H9 (cell line): Measurements from ENCODE around the gene CHTOP. TPM values are rescaled to one million over a fixed set of nuclear protein-coding genes. Genes with fewer than 3 reads are reported as not detected.

ENCODE experiments used
- DNase-seq: peaks from one replicate; pipeline ENCODE4 v3.0.0-alpha.2; 2017
- H2AFZ ChIP-seq: one replicate; pipeline ENCODE4 v1.6.1; 2013; ENCODE audit warnings: mild to moderate bottlenecking, low read length, control low read depth, moderate library complexity
- H2AK5ac ChIP-seq: 2 replicates; pipeline ENCODE4 v1.6.1; 2013; ENCODE audit warnings: low read length, control low read depth, mixed read lengths; ENCODE audit not compliant: insufficient read length
- H2BK120ac ChIP-seq: one replicate; pipeline ENCODE4 v1.6.1; 2013; ENCODE audit warnings: low read depth, mild to moderate bottlenecking, low read length, control low read depth, inconsistent platforms; ENCODE audit not compliant: poor library complexity, severe bottlenecking
- H2BK12ac ChIP-seq: 2 replicates; pipeline ENCODE4 v1.6.1; 2013; ENCODE audit warnings: low read length, control low read depth, mixed read lengths, low read depth; ENCODE audit not compliant: insufficient read length
- H2BK15ac ChIP-seq: 2 replicates; pipeline ENCODE4 v1.6.1; 2013; ENCODE audit warnings: low read depth, low read length, control low read depth
- H2BK20ac ChIP-seq: one replicate; pipeline ENCODE4 v1.6.1; 2013; ENCODE audit warnings: low read depth, mild to moderate bottlenecking, low read length, control low read depth, inconsistent platforms; ENCODE audit not compliant: poor library complexity, severe bottlenecking
- H2BK5ac ChIP-seq: 2 replicates; pipeline ENCODE4 v1.6.1; 2013; ENCODE audit warnings: low read length, control low read depth, mixed read lengths; ENCODE audit not compliant: insufficient read length
- H3K14ac ChIP-seq: 2 replicates; pipeline ENCODE4 v1.6.1; 2013; ENCODE audit warnings: low read length, control low read depth; ENCODE audit not compliant: insufficient read depth
- H3K18ac ChIP-seq: 2 replicates; pipeline ENCODE4 v1.6.1; 2013; ENCODE audit warnings: low read depth, mild to moderate bottlenecking, mixed read lengths, low read length, control low read depth; ENCODE audit not compliant: insufficient read length
- H3K23ac ChIP-seq: 2 replicates; pipeline ENCODE4 v1.6.1; 2013; ENCODE audit warnings: low read length, control low read depth, mixed read lengths, low read depth; ENCODE audit not compliant: insufficient read length
- H3K23me2 ChIP-seq: 2 replicates; pipeline ENCODE4 v1.6.1; 2013; ENCODE audit warnings: low read depth, mild to moderate bottlenecking, mixed read lengths, low read length, control low read depth; ENCODE audit not compliant: insufficient read length, poor library complexity, severe bottlenecking
- H3K27ac ChIP-seq: 2 replicates; pipeline ENCODE4 v1.5.1; 2013; ENCODE audit warnings: low read length, control low read depth, mixed read lengths, low read depth; ENCODE audit not compliant: insufficient read length
- H3K27me3 ChIP-seq: 2 replicates; pipeline ENCODE4 v1.6.1; 2013; ENCODE audit warnings: low read length, control low read depth, inconsistent platforms; ENCODE audit not compliant: insufficient read depth
- H3K4ac ChIP-seq: 2 replicates; pipeline ENCODE4 v1.6.1; 2013; ENCODE audit warnings: low read depth, mild to moderate bottlenecking, control low read depth, inconsistent platforms, low read length, moderate library complexity
- H3K4me1 ChIP-seq: 2 replicates; pipeline ENCODE4 v1.6.1; 2013; ENCODE audit warnings: low read length, control low read depth, inconsistent platforms; ENCODE audit not compliant: insufficient read depth
- H3K4me2 ChIP-seq: 2 replicates; pipeline ENCODE4 v1.6.1; 2013; ENCODE audit warnings: low read length, control low read depth, mixed read lengths; ENCODE audit not compliant: insufficient read length, insufficient read depth
- H3K56ac ChIP-seq: 2 replicates; pipeline ENCODE4 v1.6.1; 2013; ENCODE audit warnings: low read depth, mild to moderate bottlenecking, mixed read lengths, low read length, control low read depth; ENCODE audit not compliant: insufficient read length
- H3K79me1 ChIP-seq: 2 replicates; pipeline ENCODE4 v1.6.1; 2013; ENCODE audit warnings: low read depth, mild to moderate bottlenecking, moderate library complexity, low read length, control low read depth, inconsistent platforms; ENCODE audit not compliant: insufficient read depth, poor library complexity, severe bottlenecking
- H3K79me2 ChIP-seq: 2 replicates; pipeline ENCODE4 v1.6.1; 2013; ENCODE audit warnings: low read length, control low read depth, inconsistent platforms; ENCODE audit not compliant: insufficient read depth
- H3K9ac ChIP-seq: 2 replicates; pipeline ENCODE4 v1.6.1; 2013; ENCODE audit warnings: low read length, control low read depth, mixed read lengths; ENCODE audit not compliant: insufficient read length; ENCODE audit errors: extremely low read depth
- H3K9me3 ChIP-seq: one replicate; pipeline ENCODE4 v1.6.1; 2013; ENCODE audit warnings: low read depth, low read length, inconsistent platforms; ENCODE audit not compliant: control insufficient read depth
- H3T11ph ChIP-seq: one replicate; pipeline ENCODE4 v1.6.1; 2013; ENCODE audit warnings: mild to moderate bottlenecking, low read length, control low read depth, inconsistent platforms
- H4K20me1 ChIP-seq: one replicate; pipeline ENCODE4 v1.6.1; 2013; ENCODE audit not compliant: control insufficient read depth, insufficient read length, insufficient read depth
- H4K5ac ChIP-seq: 2 replicates; pipeline ENCODE4 v1.6.1; 2013; ENCODE audit warnings: low read depth, mild to moderate bottlenecking, mixed read lengths, low read length, control low read depth; ENCODE audit not compliant: insufficient read length
- H4K8ac ChIP-seq: replicated peaks from 2 replicates; pipeline ENCODE4 v1.6.1; 2013; ENCODE audit warnings: low read length, control low read depth, mixed read lengths, low read depth; ENCODE audit not compliant: insufficient read length
- H4K91ac ChIP-seq: 2 replicates; pipeline ENCODE4 v1.6.1; 2013; ENCODE audit warnings: low read depth, mild to moderate bottlenecking, moderate library complexity, mixed read lengths, low read length, control low read depth; ENCODE audit not compliant: insufficient read length
- H3K27ac Mint-ChIP-seq, 3 experiments: 2 replicates in 2 of 3; 3 replicates in 1 of 3; pipeline ENCODE4 v1.8.0; 2020 to 2021; ENCODE audit warnings: mixed read lengths in 3 of 3, mild to moderate bottlenecking in 1 of 3, moderate library complexity in 1 of 3
- H3K27me3 Mint-ChIP-seq: 2 replicates; pipeline ENCODE4 v1.8.0; 2021; ENCODE audit warnings: low read depth, mild to moderate bottlenecking, moderate library complexity, mixed read lengths
- H3K36me3 Mint-ChIP-seq, 3 experiments: 2 replicates in 2 of 3; 3 replicates in 1 of 3; pipeline ENCODE4 v1.8.0; 2020 to 2021; ENCODE audit warnings: low read depth in 3 of 3, mixed read lengths in 3 of 3; ENCODE audit not compliant: insufficient read depth in 1 of 3
- H3K4me1 Mint-ChIP-seq, 2 experiments: 2 replicates each; pipeline ENCODE4 v1.8.0; 2020; ENCODE audit warnings: mixed read lengths in 2 of 2
- H3K4me3 Mint-ChIP-seq, 2 experiments: 2 replicates in 1 of 2; 3 replicates in 1 of 2; pipeline ENCODE4 v1.8.0; 2020 to 2021; ENCODE audit warnings: mild to moderate bottlenecking in 2 of 2, mixed read lengths in 2 of 2, moderate library complexity in 1 of 2
- H3K9me3 Mint-ChIP-seq, 2 experiments: 2 replicates in 1 of 2; 3 replicates in 1 of 2; pipeline ENCODE4 v1.8.0; 2020; ENCODE audit warnings: mild to moderate bottlenecking in 2 of 2, mixed read lengths in 2 of 2, moderate library complexity in 1 of 2
- WGBS: extraction: QIAGEN DNeasy Blood & Tissue Kit; methylation state at CpG from one replicate; pipeline ENCODE4 v1.1.7; 2013; ENCODE audit warnings: missing lambda C conversion rate, low lambda C conversion rate, mixed read lengths; ENCODE audit not compliant: insufficient read length; ENCODE audit errors: extremely low coverage; 5-methylcytosine and 5-hydroxymethylcytosine counted together
- total RNA-seq: library from RNA; stranded (reverse); gene quantifications from 2 replicates; pipeline ENCODE4 v1.2.1, GENCODE V29; 2021
- TF ChIP-seq, protein P1 (sequence below): fragments of 200-600 bp; sonication (generic); conservative IDR thresholded peaks from 3 replicates; pipeline ENCODE4 v1.8.0; 2021; ENCODE audit warnings: antibody characterized with exemption, mild to moderate bottlenecking

CHTOP gene
- total RNA-seq, 1 experiment from 2014 or later: 126 TPM

DNA sequence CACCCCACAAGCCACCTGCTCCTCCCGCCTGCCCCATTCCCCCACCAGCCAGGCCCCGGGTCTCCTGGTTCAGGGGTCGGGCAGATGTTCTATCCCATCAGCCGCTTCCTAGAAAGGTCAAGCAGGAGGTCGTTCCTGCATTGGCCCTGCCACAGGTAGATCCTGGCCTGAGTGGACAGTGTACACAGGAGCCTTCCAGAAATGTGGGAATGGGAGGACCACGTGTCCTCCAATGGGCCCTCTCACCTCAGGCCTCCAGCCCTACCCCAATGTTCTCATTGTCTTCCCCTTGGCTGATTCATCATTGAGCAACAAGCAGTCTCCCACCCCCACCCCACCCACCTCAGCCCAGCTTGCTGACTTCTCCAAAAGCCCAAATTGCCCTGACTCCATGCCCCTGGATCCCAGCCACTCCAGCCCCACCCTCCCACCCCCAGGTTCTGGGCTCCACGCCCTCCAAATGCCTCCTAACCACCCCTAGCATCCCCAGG is 23.0 kb upstream of the CHTOP start:
- no peak overlapping the region for H2BK120ac ChIP-seq
- peaks cover 9% of the 10 kb centered on the region; the same call in 1 of the 2 replicates for H3K4me1 ChIP-seq
- no peak overlapping the region for H3K27ac ChIP-seq
- DNase-seq: no peak
- Mint-ChIP-seq H3K4me3 (no peak overlapping the region), H3K27me3 (peaks cover 2% of the 10 kb centered on the region), H3K36me3 (peaks cover 0 to 3% (median 0%) of the 10 kb centered on the region in 3 experiments; a peak in 1 of 7 replicates), H3K27ac (no peak overlapping the region), H3K4me1 (peaks cover 39 to 59% of the 10 kb centered on the region in 2 experiments), H3K9me3 (no peaks in the 10 kb centered on the region)
- H3K9ac ChIP-seq: no peak overlapping the region
- no peak overlapping the region for H3T11ph ChIP-seq
- H2BK12ac ChIP-seq: no peak overlapping the region
- H3K18ac ChIP-seq: no peak overlapping the region
- no peak overlapping the region for H2AK5ac ChIP-seq
- no peak overlapping the region for H4K91ac ChIP-seq
- H2BK15ac ChIP-seq: no peak overlapping the region
- H3K79me2 ChIP-seq: no peaks in the 10 kb centered on the region
- no peak overlapping the region for H2BK20ac ChIP-seq
- no peak overlapping the region for H2BK5ac ChIP-seq
- no peak overlapping the region for H3K4ac ChIP-seq
- H3K23ac ChIP-seq: no peak overlapping the region
- TF ChIP-seq, protein P1, sequence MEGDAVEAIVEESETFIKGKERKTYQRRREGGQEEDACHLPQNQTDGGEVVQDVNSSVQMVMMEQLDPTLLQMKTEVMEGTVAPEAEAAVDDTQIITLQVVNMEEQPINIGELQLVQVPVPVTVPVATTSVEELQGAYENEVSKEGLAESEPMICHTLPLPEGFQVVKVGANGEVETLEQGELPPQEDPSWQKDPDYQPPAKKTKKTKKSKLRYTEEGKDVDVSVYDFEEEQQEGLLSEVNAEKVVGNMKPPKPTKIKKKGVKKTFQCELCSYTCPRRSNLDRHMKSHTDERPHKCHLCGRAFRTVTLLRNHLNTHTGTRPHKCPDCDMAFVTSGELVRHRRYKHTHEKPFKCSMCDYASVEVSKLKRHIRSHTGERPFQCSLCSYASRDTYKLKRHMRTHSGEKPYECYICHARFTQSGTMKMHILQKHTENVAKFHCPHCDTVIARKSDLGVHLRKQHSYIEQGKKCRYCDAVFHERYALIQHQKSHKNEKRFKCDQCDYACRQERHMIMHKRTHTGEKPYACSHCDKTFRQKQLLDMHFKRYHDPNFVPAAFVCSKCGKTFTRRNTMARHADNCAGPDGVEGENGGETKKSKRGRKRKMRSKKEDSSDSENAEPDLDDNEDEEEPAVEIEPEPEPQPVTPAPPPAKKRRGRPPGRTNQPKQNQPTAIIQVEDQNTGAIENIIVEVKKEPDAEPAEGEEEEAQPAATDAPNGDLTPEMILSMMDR: no peak
- no peaks in the 10 kb centered on the region for H3K9me3 ChIP-seq
- no peaks in the 10 kb centered on the region for H4K20me1 ChIP-seq
- no peak overlapping the region for H3K4me2 ChIP-seq
- H4K8ac ChIP-seq: no peak overlapping the region
- H2AFZ ChIP-seq: no peak overlapping the region
- no peaks in the 10 kb centered on the region for H3K79me1 ChIP-seq
- H3K56ac ChIP-seq: no peak overlapping the region
- H3K23me2 ChIP-seq: peaks cover 3% of the 10 kb centered on the region
- H3K27me3 ChIP-seq: no peaks in the 10 kb centered on the region
- WGBS: no CpG with 5 or more reads among the region's 7 CpGs
- no peak overlapping the region for H4K5ac ChIP-seq
- no peak overlapping the region for H3K14ac ChIP-seq
